Epithelial cell of proximal tubule (primary cell): Measurements from ENCODE around the gene KHDC1L. TPM values are rescaled to one million over a fixed set of nuclear protein-coding genes. Genes with fewer than 3 reads are reported as not detected.
"Not testable (repeated sequence)": the region's sequence is repeated elsewhere in the genome, so short reads cannot be mapped to it uniquely, and the experiment has no call there.

Source experiments
- DNase-seq: peaks from one replicate; pipeline ENCODE4 v3.0.0-alpha.2; 2011; ENCODE audit warnings: low read depth
- H3K4me3 ChIP-seq: 2 replicates; pipeline ENCODE4 v1.5.1; 2011; ENCODE audit warnings: low read depth, mild to moderate bottlenecking, low read length
- total RNA-seq: library from RNA; depleted of rRNA; stranded (reverse); fragments of >200 nt; gene quantifications from 2 replicates; pipeline ENCODE4 v1.2.3, GENCODE V29; 2015
- TF ChIP-seq, protein P1 (sequence below): conservative IDR thresholded peaks from 2 replicates; pipeline ENCODE4 v1.5.1; 2012; ENCODE audit warnings: low read depth, mild to moderate bottlenecking, low read length

KHDC1L gene
- total RNA-seq, 1 donor from 2014 or later: not detected

DNA sequence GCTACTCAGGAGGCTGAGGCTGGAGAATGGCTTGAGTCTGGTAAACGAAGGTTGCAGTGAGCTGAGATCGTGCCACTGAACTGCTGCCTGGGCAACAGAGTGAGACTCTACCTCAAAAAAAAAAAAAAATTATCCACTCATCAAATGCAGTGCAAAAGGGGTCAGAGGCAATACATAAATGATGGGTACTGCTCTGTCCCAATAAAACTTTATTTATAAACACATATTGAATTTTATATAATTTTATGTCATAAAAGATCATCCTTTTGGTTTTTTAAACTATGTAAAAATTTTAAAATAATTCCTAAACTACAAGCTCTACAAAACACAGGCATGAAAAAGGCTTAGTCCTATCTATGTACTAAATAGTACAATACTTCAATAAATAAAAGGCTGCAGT lies 27.4 kb upstream of the KHDC1L start:
- H3K4me3 ChIP-seq: no peak overlapping the region
- TF ChIP-seq, protein P1, sequence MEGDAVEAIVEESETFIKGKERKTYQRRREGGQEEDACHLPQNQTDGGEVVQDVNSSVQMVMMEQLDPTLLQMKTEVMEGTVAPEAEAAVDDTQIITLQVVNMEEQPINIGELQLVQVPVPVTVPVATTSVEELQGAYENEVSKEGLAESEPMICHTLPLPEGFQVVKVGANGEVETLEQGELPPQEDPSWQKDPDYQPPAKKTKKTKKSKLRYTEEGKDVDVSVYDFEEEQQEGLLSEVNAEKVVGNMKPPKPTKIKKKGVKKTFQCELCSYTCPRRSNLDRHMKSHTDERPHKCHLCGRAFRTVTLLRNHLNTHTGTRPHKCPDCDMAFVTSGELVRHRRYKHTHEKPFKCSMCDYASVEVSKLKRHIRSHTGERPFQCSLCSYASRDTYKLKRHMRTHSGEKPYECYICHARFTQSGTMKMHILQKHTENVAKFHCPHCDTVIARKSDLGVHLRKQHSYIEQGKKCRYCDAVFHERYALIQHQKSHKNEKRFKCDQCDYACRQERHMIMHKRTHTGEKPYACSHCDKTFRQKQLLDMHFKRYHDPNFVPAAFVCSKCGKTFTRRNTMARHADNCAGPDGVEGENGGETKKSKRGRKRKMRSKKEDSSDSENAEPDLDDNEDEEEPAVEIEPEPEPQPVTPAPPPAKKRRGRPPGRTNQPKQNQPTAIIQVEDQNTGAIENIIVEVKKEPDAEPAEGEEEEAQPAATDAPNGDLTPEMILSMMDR: no peak
- no peak for DNase-seq

DNA sequence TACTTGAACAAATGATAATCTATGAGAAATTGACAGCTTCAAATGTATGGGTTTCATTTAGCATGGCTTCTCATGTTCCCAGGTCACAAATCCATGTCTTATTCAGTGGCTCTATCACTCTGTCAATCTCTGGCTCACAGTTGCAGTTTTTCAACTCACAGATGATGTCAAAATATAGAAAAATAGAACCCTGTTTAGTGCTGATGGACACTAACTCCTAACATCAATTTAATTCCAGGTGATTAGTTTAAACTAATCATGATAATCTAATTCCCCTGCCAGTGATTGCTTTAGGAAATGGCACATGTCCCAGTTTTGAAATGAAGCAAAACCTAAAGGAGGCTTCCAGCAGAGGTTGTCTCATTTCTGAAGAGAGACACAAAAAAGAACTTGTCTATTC lies 24.7 kb upstream of the KHDC1L start:
- no peak for DNase-seq
- TF ChIP-seq, protein P1: no peak
- H3K4me3 ChIP-seq: no peak overlapping the region

DNA sequence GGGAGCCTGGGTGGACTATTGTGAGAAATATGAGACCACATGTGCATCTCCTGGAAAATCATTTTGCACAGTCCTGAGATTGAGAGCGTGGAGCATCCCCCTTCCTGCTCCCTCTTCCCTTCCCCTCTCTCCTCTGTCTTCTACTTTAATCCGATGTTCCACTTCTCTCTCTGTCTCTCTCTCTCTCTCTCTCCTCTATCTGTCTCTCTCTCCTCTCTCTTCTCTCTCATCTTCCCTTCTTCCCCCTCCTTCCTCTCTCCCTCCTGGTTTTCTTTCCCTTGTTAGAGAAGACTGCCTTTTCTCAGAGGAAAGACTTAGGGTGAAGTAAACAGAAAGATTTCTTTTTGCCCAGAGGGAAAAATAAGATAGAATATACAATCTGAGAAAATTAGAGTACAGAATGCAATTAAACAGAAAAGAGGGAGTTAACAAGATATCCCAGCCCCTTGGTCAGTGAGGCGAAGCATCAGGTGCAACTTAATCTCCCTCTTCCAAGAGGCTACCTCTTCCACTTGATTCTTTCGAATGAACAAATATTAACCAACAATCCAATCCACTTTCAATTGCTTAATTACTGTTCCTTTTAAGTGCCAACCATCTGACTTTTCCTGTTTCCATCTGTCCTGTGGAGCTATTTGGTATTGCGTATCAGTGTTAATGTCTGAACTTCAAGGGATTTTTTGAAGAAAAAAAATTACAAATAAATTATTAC lies 23.1 kb upstream of the KHDC1L start:
- DNase-seq: no peak
- TF ChIP-seq, protein P1: no peak
- H3K4me3 ChIP-seq: no peak overlapping the region

DNA sequence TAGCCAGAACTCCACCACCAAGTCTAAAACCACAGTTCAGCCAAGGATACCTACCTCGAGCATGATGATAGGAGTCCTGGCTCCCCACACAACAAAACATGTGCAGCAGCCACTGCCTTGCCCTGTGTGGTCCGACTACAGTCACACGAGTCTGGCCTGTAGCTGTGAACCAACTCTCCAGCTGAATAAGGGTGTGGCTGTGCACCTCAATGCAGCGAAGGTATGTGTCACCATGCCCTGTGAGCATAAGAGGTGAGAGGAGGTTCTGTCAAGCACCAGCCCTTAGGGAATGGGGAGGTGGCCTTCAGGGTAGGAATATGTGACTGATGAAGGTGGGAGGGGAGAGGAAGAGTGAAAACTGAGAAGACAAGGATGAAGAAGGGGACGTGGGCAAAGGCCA lies 16.7 kb upstream of the KHDC1L start:
- no peak overlapping the region for H3K4me3 ChIP-seq
- no peak for DNase-seq
- TF ChIP-seq, protein P1: no peak

DNA sequence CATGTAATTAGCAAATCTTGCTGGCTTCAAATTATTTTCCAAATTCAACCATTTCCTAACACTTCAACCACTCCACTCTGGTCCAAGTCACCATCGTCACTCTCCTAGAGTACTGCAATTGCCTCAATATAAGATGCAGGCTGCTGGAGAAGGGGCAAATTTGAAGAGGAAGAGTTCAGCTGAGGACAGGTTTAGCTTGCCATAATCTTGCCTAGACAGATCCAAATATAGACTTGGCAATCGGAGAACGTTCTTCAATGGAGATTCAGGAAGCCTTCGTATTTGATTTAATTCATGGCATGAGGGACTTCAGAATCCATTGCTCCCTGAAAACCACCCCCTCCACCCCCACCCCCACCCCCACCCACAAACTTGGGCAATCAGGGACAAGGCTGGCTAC lies 15.4 kb upstream of the KHDC1L start:
- TF ChIP-seq, protein P1: no peak
- H3K4me3 ChIP-seq: no peak overlapping the region
- DNase-seq: no peak

DNA sequence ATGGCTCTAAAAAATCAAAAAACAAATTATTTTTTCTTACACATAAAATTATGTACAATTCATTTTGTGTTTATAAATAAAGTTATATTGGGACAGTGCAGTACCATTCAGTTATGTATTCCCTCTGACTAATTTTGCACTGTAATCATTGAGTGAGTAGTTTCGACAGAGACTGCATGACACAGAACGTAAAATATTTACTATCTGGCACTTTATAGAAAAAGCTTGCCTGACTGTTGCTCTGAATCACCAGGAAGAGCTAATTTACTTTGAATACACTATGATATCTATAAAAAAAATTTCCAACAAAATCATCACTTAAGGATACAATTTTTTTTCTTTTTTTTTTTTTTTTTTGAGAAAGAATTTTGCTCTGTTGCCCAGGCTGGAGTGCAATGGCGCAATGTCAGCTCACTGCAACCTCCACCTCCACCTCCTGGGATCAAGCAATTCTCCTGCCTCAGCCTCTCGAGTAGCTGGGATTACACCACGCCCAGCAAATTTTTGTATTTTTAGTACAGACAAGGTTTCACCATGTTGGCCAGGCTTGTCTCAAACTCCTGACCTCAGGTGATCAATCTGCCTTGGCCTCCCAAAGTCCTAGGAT lies 11.0 kb upstream of the KHDC1L start:
- DNase-seq: no peak
- no peak overlapping the region for H3K4me3 ChIP-seq
- TF ChIP-seq, protein P1: no peak

DNA sequence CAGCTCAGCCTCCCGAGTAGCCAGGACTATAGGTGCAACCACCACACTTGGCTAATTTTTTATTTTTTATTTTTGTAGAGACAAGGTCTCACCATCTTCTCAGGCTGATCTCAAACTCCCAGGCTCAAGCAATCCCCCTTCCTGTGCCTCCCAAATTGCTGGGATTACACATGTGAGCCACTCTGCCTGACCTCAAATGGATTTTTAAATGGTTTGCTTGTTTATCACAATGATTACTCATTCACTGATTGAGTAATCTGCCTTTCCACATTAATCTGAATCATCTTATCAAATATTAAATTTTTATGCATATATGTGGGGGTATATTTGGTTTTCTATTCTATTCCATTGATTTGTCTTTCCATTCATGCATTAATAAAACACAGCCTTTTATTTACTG lies 9.4 kb upstream of the KHDC1L start:
- TF ChIP-seq, protein P1: no peak
- DNase-seq: no peak
- H3K4me3 ChIP-seq: no peak overlapping the region

DNA sequence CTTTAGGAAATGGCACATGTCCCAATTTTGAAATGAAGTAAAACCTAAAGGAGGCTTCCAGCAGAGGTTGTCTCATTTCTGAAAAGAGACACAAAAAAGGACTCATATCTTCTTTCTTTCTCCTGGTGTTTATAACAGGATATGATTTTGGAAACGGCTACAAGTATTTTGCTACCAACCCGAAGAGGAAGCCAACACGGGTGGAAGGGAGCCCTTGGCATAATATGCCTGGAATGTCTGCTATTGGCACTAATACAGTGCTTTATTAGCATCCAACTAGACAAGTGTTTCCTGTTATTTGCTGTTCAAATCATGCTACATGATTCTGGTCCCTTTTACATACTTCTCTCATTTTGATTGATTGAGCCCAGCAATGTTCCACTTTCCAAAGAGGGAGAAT lies 8.7 kb upstream of the KHDC1L start:
- DNase-seq, H3K4me3 ChIP-seq: not testable (repeated sequence)
